ENCODE data around the gene ZNF486. TPM values are rescaled to one million over a fixed set of nuclear protein-coding genes. Genes with fewer than 3 reads are reported as not detected.
"Not testable (repeated sequence)": the region's sequence is repeated elsewhere in the genome, so short reads cannot be mapped to it uniquely, and the experiment has no call there.

Gene ZNF486
- total RNA-seq (10 to 100 TPM; 14.6 to 14.9 TPM), polyA plus RNA-seq (1 to 10 TPM; 2.3 to 6.9 (median 4.0) TPM), total RNA-seq (5.4 to 22.8 (median 14.4) reads per million in 6 experiments)

GRCh38 chr19:20167020-20167644, at the start of gene ZNF486:
ZNF486 (plus strand) TSS chr19:20167214; CDS start chr19:20167331, 117 bp downstream.
- peaks cover 27 to 29% (median 28%) of the 10 kb centered on the region in 3 donors for H3K36me3 Mint-ChIP-seq
- peaks cover 0 to 48% (median 13%) of the 10 kb centered on the region in 9 donors for H3K9me3 Mint-ChIP-seq
- H3K4me1 Mint-ChIP-seq: peaks cover 27 to 59% (median 36%) of the 10 kb centered on the region in 4 donors
- POLR2A ChIA-PET: interaction anchor here (0.7 to 2.4 kb wide), 9 partner anchors 70 to 1669 kb away, joined by 3 to 17 read pairs (median 5); partner anchors contain the start of genes ZNF43, ZNF682 and ZNF90
- ATAC-seq: peak; percentile 95 to 97
- H3K4me3 Mint-ChIP-seq: peak within 1 kb of the TSS; percentile 93 to 99 (median 97)
- no peaks in the 10 kb centered on the region for H3K27me3 Mint-ChIP-seq
- H3K27ac Mint-ChIP-seq: peak within 1 kb of the TSS; percentile 79 to 98 (median 93)
- DNase-seq: peak; percentile 77 to 98 (median 92)

- H3K27me3 Mint-ChIP-seq, ATAC-seq, POLR2A ChIA-PET, H3K27ac Mint-ChIP-seq, H3K4me1 Mint-ChIP-seq, DNase-seq, H3K4me3 Mint-ChIP-seq: not testable (repeated sequence)
- Mint-ChIP-seq H3K36me3 (peaks cover 39 to 72% (median 43%) of the 10 kb centered on the region in 3 donors), H3K9me3 (peaks cover 12 to 93% (median 35%) of the 10 kb centered on the region in 9 donors)
These were observed 48.8 kb upstream of the ZNF486 start for GRCh38 chr19:20118064-20118839.

- Mint-ChIP-seq H3K4me1 (no peaks in the 10 kb centered on the region), H3K4me3 (no peak overlapping the region), H3K9me3 (peaks cover 0 to 89% (median 32%) of the 10 kb centered on the region in 9 donors), H3K27me3 (no peaks in the 10 kb centered on the region), H3K27ac (no peak overlapping the region), H3K36me3 (peaks cover 33 to 69% (median 33%) of the 10 kb centered on the region in 3 donors)
- ATAC-seq: no peak
- POLR2A ChIA-PET: no interaction called here
- DNase-seq: no peak
These were observed 42.1 kb upstream of the ZNF486 start for GRCh38 chr19:20124879-20125278.

- H3K4me3 Mint-ChIP-seq, POLR2A ChIA-PET, H3K27me3 Mint-ChIP-seq, DNase-seq, H3K27ac Mint-ChIP-seq, H3K4me1 Mint-ChIP-seq, ATAC-seq: not testable (repeated sequence)
- Mint-ChIP-seq H3K9me3 (peaks cover 2 to 80% (median 19%) of the 10 kb centered on the region in 9 donors), H3K36me3 (peaks cover 15 to 42% (median 34%) of the 10 kb centered on the region in 3 donors)
These were observed 34.1 kb upstream of the ZNF486 start for GRCh38 chr19:20132933-20133332.

GRCh38 chr19:20137714-20138113, 29.3 kb upstream of the ZNF486 start:
- H3K4me1 Mint-ChIP-seq: not testable (repeated sequence)

GRCh38 chr19:20151617-20152145, 15.3 kb upstream of the ZNF486 start:
- no peak overlapping the region for H3K27ac Mint-ChIP-seq
- H3K27me3 Mint-ChIP-seq: no peaks in the 10 kb centered on the region
- H3K4me3 Mint-ChIP-seq: no peak overlapping the region
- H3K9me3 Mint-ChIP-seq: peaks cover 0 to 39% (median 13%) of the 10 kb centered on the region in 9 donors
- POLR2A ChIA-PET: no interaction called here
- no peak for ATAC-seq
- DNase-seq: no peak
- H3K36me3 Mint-ChIP-seq: peaks cover 0 to 11% (median 3%) of the 10 kb centered on the region in 3 donors
- H3K4me1 Mint-ChIP-seq: peaks cover 0 to 2% (median 0%) of the 10 kb centered on the region in 4 donors

More at GRCh38 chr19:20137714-20138113, 29.3 kb upstream of the ZNF486 start:
- Mint-ChIP-seq H3K9me3 (peaks cover 0 to 80% (median 24%) of the 10 kb centered on the region in 9 donors), H3K36me3 (peaks cover 3 to 30% (median 28%) of the 10 kb centered on the region in 3 donors)
- ATAC-seq, H3K27me3 Mint-ChIP-seq, H3K27ac Mint-ChIP-seq, H3K4me3 Mint-ChIP-seq, POLR2A ChIA-PET, DNase-seq: not testable (repeated sequence)

- H3K27me3 Mint-ChIP-seq, POLR2A ChIA-PET, H3K4me1 Mint-ChIP-seq, H3K27ac Mint-ChIP-seq, DNase-seq, H3K4me3 Mint-ChIP-seq, ATAC-seq: not testable (repeated sequence)
- Mint-ChIP-seq H3K36me3 (peaks cover 0 to 11% (median 3%) of the 10 kb centered on the region in 3 donors), H3K9me3 (peaks cover 0 to 32% (median 8%) of the 10 kb centered on the region in 9 donors)
These were observed 14.5 kb upstream of the ZNF486 start for GRCh38 chr19:20152506-20152905.

GRCh38 chr19:20153281-20153680, 13.7 kb upstream of the ZNF486 start:
- no peak for DNase-seq
- Mint-ChIP-seq H3K9me3 (peaks cover under 1 to 29% (median 11%) of the 10 kb centered on the region in 9 donors), H3K27ac (no peak overlapping the region), H3K4me3 (no peak overlapping the region), H3K4me1 (peaks cover 0 to 2% (median 0%) of the 10 kb centered on the region in 4 donors), H3K27me3 (no peaks in the 10 kb centered on the region), H3K36me3 (peaks cover 0 to 14% (median 3%) of the 10 kb centered on the region in 3 donors)
- POLR2A ChIA-PET: no interaction called here
- no peak for ATAC-seq

GRCh38 chr19:20154636-20155035, 12.4 kb upstream of the ZNF486 start:
- ATAC-seq: no peak
- no peaks in the 10 kb centered on the region for H3K27me3 Mint-ChIP-seq

GRCh38 chr19:20162821-20163220, 4.2 kb upstream of the ZNF486 start:
- peak overlapping the region in 8 of 10 donors; percentile 0 to 58 (median 40) for H3K4me3 Mint-ChIP-seq
- H3K9me3 Mint-ChIP-seq: peaks cover 6 to 31% (median 19%) of the 10 kb centered on the region in 9 donors
- H3K27me3 Mint-ChIP-seq: no peaks in the 10 kb centered on the region
- peak in 2 of 10 donors; percentile 18 to 23 for DNase-seq
- POLR2A ChIA-PET: interaction anchor here (1.1 kb wide), 1 partner anchor 111 kb away, joined by 5 read pairs; no protein-coding TSS in a partner anchor
- H3K27ac Mint-ChIP-seq: peak overlapping the region in 1 of 10 donors; percentile 45
- H3K4me1 Mint-ChIP-seq: peaks cover 16 to 38% (median 25%) of the 10 kb centered on the region in 4 donors
- peaks cover 0 to 24% (median 9%) of the 10 kb centered on the region in 3 donors for H3K36me3 Mint-ChIP-seq
- ATAC-seq: no peak

More at GRCh38 chr19:20154636-20155035, 12.4 kb upstream of the ZNF486 start:
- no peak for DNase-seq
- POLR2A ChIA-PET: no interaction called here
- no peak overlapping the region for H3K4me3 Mint-ChIP-seq
- peaks cover 0 to 26% (median 6%) of the 10 kb centered on the region in 3 donors for H3K36me3 Mint-ChIP-seq
- H3K27ac Mint-ChIP-seq: no peak overlapping the region
- H3K9me3 Mint-ChIP-seq: peaks cover 2 to 33% (median 13%) of the 10 kb centered on the region in 9 donors
- H3K4me1 Mint-ChIP-seq: peaks cover 0 to 2% (median 0%) of the 10 kb centered on the region in 4 donors

- H3K27ac Mint-ChIP-seq: peak overlapping the region in 2 of 10 donors; percentile 66 to 68
- peaks cover 16 to 49% (median 28%) of the 10 kb centered on the region in 4 donors for H3K4me1 Mint-ChIP-seq
- H3K36me3 Mint-ChIP-seq: peaks cover 3 to 12% (median 9%) of the 10 kb centered on the region in 3 donors
- no peak overlapping the region for H3K4me3 Mint-ChIP-seq
- H3K27me3 Mint-ChIP-seq: no peaks in the 10 kb centered on the region
- POLR2A ChIA-PET: interaction anchor here (0.5 kb wide), 1 partner anchor 502 kb away, joined by 3 read pairs; no protein-coding TSS in a partner anchor
- ATAC-seq: no peak
- H3K9me3 Mint-ChIP-seq: peaks cover 4 to 26% (median 14%) of the 10 kb centered on the region in 9 donors
- DNase-seq: no peak
These were observed 2.6 kb upstream of the ZNF486 start for GRCh38 chr19:20164456-20164855.

GRCh38 chr19:20165971-20166592, 932 bp upstream of the ZNF486 start:
- peaks cover 0 to 38% (median 13%) of the 10 kb centered on the region in 9 donors for H3K9me3 Mint-ChIP-seq
- DNase-seq: no peak

More at GRCh38 chr19:20165971-20166592, 932 bp upstream of the ZNF486 start:
- H3K27me3 Mint-ChIP-seq: no peaks in the 10 kb centered on the region
- H3K4me1 Mint-ChIP-seq: peaks cover 18 to 55% (median 32%) of the 10 kb centered on the region in 4 donors
- no peak for ATAC-seq
- POLR2A ChIA-PET: interaction anchor here (1.4 to 2.4 kb wide), 5 partner anchors 88 to 502 kb away, joined by 4 to 17 read pairs (median 7); partner anchors contain the start of genes ZNF682 and ZNF90
- H3K27ac Mint-ChIP-seq: peak overlapping the region in 7 of 10 donors; percentile 9 to 77 (median 43)
- H3K4me3 Mint-ChIP-seq: peak overlapping the region in 1 of 10 donors; percentile 7
- H3K36me3 Mint-ChIP-seq: peaks cover 18 to 21% (median 19%) of the 10 kb centered on the region in 3 donors
